T-helper 9 cell (primary cell): ENCODE measurements around the gene SNED1.

Source experiments
- DNase-seq: peaks from one replicate; pipeline ENCODE4 v3.0.0-alpha.2; 2020

SNED1 gene

GRCh38 chr2:240992572-240993291 lies 5.7 kb upstream of the SNED1 start:
- no peak for DNase-seq

GRCh38 chr2:240993446-240994170 lies 4.8 kb upstream of the SNED1 start:
- DNase-seq: no peak

GRCh38 chr2:240994171-240994896 lies 4.1 kb upstream of the SNED1 start:
- no peak for DNase-seq

- DNase-seq: no peak
Observed at GRCh38 chr2:240995041-240996021, 3.1 kb upstream of the SNED1 start.

GRCh38 chr2:240996161-240996833 lies 2.1 kb upstream of the SNED1 start:
- no peak for DNase-seq

- DNase-seq: no peak
Observed at GRCh38 chr2:240996834-240997140, 1.6 kb upstream of the SNED1 start.

GRCh38 chr2:240997141-240997855 lies 1.1 kb upstream of the SNED1 start:
- DNase-seq: no peak

GRCh38 chr2:240998706-240998994 lies 232 bp downstream of the SNED1 start:
- DNase-seq: no peak

- DNase-seq: no peak
Observed at GRCh38 chr2:240998995-240999791, 775 bp downstream of the SNED1 start.

- DNase-seq: no peak
Observed at GRCh38 chr2:240999873-241000541, 1.6 kb downstream of the SNED1 start.

GRCh38 chr2:241000831-241001321 lies 2.5 kb downstream of the SNED1 start:
- no peak for DNase-seq

GRCh38 chr2:241001413-241002274 lies 3.2 kb downstream of the SNED1 start:
- no peak for DNase-seq

GRCh38 chr2:241002275-241003046 lies 4.0 kb downstream of the SNED1 start:
- no peak for DNase-seq

- DNase-seq: no peak
Observed at GRCh38 chr2:241003047-241003360, 4.6 kb downstream of the SNED1 start.

- no peak for DNase-seq
Observed at GRCh38 chr2:241003369-241003768, 5.0 kb downstream of the SNED1 start.

GRCh38 chr2:241003830-241004564 lies 5.6 kb downstream of the SNED1 start:
- DNase-seq: no peak

GRCh38 chr2:241005569-241005968 lies 7.2 kb downstream of the SNED1 start:
- no peak for DNase-seq

- DNase-seq: no peak
Observed at GRCh38 chr2:241006412-241006811, 8.0 kb downstream of the SNED1 start.
